Stomach (tissue), 9 donors: ENCODE data around the gene TKTL1. TPM values are rescaled to one million over a fixed set of nuclear protein-coding genes. Genes with fewer than 3 reads are reported as not detected.

Experiments
- DNase-seq, 2 donors: peaks; one replicate each; pipeline versions ENCODE4 v3.0.0 to v3.0.0-alpha.2; 2013 to 2019
- H3K27ac ChIP-seq, 5 donors: fragments of 200-600 bp in 4 of 5; sonication (generic) in 4 of 5; one replicate each; pipeline ENCODE4 v1.5.1; 2013 to 2019; ENCODE audit warnings: mild to moderate bottlenecking in 1 of 5, moderate library complexity in 1 of 5
- H3K27me3 ChIP-seq, 3 donors: fragments of 200-600 bp; sonication (generic); one replicate each; pipeline ENCODE4 v1.5.1; 2017 to 2019; ENCODE audit warnings: mixed run types in 1 of 3
- H3K36me3 ChIP-seq, 4 donors: fragments of 200-600 bp; sonication (generic); 1 replicate in 3 of 4; 2 replicates in 1 of 4; pipeline ENCODE4 v1.5.1; 2016 to 2019
- H3K4me1 ChIP-seq, 4 donors: fragments of 200-600 bp; sonication (generic); one replicate each; pipeline ENCODE4 v1.5.1; 2016 to 2019
- H3K4me3 ChIP-seq, 4 donors: fragments of 200-600 bp; sonication (generic) in 3 of 4; one replicate each; pipeline ENCODE4 v1.5.1; 2016 to 2019; ENCODE audit warnings: mild to moderate bottlenecking in 1 of 4
- H3K9me3 ChIP-seq, 4 donors: fragments of 200-600 bp; sonication (generic); one replicate each; pipeline ENCODE4 v1.5.1; 2016 to 2019
- EP300 ChIP-seq: sonication (generic); formaldehyde crosslinking; IDR thresholded peaks from one replicate; pipeline ENCODE4 v1.6.1; 2017; ENCODE audit warnings: antibody characterized with exemption
- POLR2A ChIP-seq, 4 donors: fragments of 450-650 bp; IDR thresholded peaks; one replicate each; pipeline ENCODE4 v1.6.1; 2016; ENCODE audit warnings: antibody characterized with exemption in 4 of 4, control low read depth in 2 of 4, mild to moderate bottlenecking in 1 of 4, moderate library complexity in 1 of 4
- POLR2AphosphoS5 ChIP-seq, 3 donors: sonication (generic); formaldehyde crosslinking; IDR thresholded peaks; one replicate each; pipeline ENCODE4 v1.6.1; 2016; ENCODE audit warnings: antibody characterized with exemption in 3 of 3
- WGBS, 5 donors: extraction: QIAGEN DNeasy Blood & Tissue Kit in 3 of 5; methylation state at CpG; one replicate each; pipeline versions ENCODE4 v1.1.5 to v1.1.7; 2013 to 2018; 5-methylcytosine and 5-hydroxymethylcytosine counted together
- intact Hi-C: fragments of 100-400 bp; cut with DNase I; formaldehyde crosslinking; loops from one replicate; pipeline ENCODE4 v1.15.1; 2023; ENCODE audit warnings: low total_unique reads
- polyA plus RNA-seq, 3 donors: library from polyadenylated mRNA; stranded (reverse); fragments of 200-250 nt; gene quantifications; one replicate each; pipeline ENCODE4 v1.2.3, GENCODE V29; 2013
- total RNA-seq, 5 donors: library from RNA; depleted of rRNA; stranded (reverse); fragments of >200 nt; gene quantifications; one replicate each; pipeline versions ENCODE4 v1.1.0 to v1.2.3, GENCODE V29; 2014 to 2016
- TF ChIP-seq, protein P1 (sequence below), 7 experiments: fragments of 450-650 bp in 4 of 7; fragments of 200-600 bp in 3 of 7; sonication (generic) in 3 of 7; IDR thresholded peaks; one replicate each; pipeline ENCODE4 v1.5.1; 2016 to 2019; ENCODE audit warnings: antibody characterized with exemption in 7 of 7, control low read depth in 2 of 7, mild to moderate bottlenecking in 1 of 7
- donor health status: healthy with polysubstance abuse.
- donor health status: Bipolar disorder and iron deficiency.
- donor health status: healthy.

The TKTL1 gene
- total and polyA plus RNA-seq, 8 donors: not detected

DNA sequence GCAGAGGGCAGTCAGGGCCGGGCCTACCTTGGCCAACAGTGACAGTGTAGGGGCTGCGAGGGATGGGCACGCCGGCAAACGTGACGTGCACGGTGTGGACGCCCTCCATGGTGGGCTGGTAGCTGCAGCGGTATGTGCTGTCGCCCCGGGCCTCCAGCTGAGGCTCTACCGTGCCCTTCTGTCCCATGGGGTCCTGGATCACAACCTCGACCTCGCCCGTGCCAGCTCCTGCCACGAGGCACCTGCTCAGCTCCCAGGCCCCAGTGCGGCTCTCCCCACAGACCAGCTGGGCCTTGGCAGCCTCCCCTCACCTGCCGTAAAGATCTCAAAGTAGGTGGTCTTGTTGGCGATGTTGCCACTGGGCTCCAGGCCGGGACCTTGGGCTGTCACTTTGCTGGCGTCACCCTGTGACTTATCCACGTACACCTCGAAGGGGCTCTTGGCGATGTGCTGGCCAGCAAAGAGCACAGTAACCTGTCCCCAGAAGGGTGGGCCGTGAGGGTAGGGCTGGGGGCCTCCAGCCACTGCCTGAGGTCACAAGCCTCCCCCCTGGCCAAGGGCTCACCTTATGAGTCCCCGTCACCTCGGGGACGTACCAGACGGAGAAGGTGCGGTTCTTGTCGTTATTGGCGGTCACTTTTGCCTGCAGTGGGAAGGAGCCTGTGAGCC is 70.5 kb downstream of the TKTL1 start:
- Histone ChIP-seq H3K4me1 (peaks cover 0 to 40% (median 17%) of the 10 kb centered on the region in 4 donors), H3K27ac (peak overlapping the region in 3 of 5 donors; percentile 90 to 98 (median 97)), H3K4me3 (peak overlapping the region in 2 of 4 donors; percentile 3 to 4), H3K9me3 (no peaks in the 10 kb centered on the region), H3K36me3 (peaks cover 44 to 76% (median 62%) of the 10 kb centered on the region in 4 donors), H3K27me3 (no peaks in the 10 kb centered on the region)
- intact Hi-C loops: no loop called here
- TF ChIP-seq EP300: no peak
- no peak for TF ChIP-seq POLR2A (IDR thresholded peaks at IDR 0.05)
- TF ChIP-seq, protein P1, sequence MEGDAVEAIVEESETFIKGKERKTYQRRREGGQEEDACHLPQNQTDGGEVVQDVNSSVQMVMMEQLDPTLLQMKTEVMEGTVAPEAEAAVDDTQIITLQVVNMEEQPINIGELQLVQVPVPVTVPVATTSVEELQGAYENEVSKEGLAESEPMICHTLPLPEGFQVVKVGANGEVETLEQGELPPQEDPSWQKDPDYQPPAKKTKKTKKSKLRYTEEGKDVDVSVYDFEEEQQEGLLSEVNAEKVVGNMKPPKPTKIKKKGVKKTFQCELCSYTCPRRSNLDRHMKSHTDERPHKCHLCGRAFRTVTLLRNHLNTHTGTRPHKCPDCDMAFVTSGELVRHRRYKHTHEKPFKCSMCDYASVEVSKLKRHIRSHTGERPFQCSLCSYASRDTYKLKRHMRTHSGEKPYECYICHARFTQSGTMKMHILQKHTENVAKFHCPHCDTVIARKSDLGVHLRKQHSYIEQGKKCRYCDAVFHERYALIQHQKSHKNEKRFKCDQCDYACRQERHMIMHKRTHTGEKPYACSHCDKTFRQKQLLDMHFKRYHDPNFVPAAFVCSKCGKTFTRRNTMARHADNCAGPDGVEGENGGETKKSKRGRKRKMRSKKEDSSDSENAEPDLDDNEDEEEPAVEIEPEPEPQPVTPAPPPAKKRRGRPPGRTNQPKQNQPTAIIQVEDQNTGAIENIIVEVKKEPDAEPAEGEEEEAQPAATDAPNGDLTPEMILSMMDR (IDR thresholded peaks at IDR 0.05): no peak
- peak in 1 of 3 donors; percentile 4 for TF ChIP-seq POLR2AphosphoS5 (IDR thresholded peaks at IDR 0.05)
- 78 to 96% (median 87%) methylated on average over 16 to 32 of the region's 32 CpGs for WGBS, 5 donors
- no peak for DNase-seq

DNA sequence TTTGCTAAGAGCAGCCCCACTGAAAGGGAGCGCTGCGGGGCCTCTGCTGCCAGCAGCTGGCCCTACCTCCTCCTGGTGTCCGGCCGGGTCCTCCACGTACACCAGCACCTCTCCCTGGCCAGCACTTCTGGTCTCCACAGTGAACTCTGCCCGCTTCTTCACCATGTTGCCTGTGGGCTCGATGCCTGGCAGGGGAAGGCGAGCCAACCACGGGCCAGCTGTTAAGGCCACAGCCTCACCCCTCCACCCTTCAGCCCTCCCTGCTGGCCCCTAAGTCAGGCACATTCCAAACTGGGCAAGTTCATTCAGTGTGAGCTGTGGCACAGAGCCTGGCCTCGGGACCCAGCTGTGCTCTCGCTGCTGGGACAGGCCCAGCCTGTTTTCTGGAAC is 71.1 kb downstream of the TKTL1 start:
- Histone ChIP-seq H3K27me3 (no peaks in the 10 kb centered on the region), H3K27ac (peak overlapping the region in 3 of 5 donors; percentile 90 to 98 (median 97)), H3K9me3 (no peaks in the 10 kb centered on the region), H3K4me1 (peaks cover 0 to 46% (median 20%) of the 10 kb centered on the region in 4 donors), H3K4me3 (peak overlapping the region in 2 of 4 donors; percentile 4 to 85), H3K36me3 (peaks cover 39 to 71% (median 57%) of the 10 kb centered on the region in 4 donors)
- no peak for TF ChIP-seq POLR2AphosphoS5 (IDR thresholded peaks at IDR 0.05)
- TF ChIP-seq POLR2A (IDR thresholded peaks at IDR 0.05): no peak
- TF ChIP-seq, protein P1 (IDR thresholded peaks at IDR 0.05): no peak
- TF ChIP-seq EP300: no peak
- intact Hi-C loops: no loop called here
- 69 to 85% (median 78%) methylated on average over 4 to 11 of the region's 11 CpGs for WGBS, 5 donors
- no peak for DNase-seq

DNA sequence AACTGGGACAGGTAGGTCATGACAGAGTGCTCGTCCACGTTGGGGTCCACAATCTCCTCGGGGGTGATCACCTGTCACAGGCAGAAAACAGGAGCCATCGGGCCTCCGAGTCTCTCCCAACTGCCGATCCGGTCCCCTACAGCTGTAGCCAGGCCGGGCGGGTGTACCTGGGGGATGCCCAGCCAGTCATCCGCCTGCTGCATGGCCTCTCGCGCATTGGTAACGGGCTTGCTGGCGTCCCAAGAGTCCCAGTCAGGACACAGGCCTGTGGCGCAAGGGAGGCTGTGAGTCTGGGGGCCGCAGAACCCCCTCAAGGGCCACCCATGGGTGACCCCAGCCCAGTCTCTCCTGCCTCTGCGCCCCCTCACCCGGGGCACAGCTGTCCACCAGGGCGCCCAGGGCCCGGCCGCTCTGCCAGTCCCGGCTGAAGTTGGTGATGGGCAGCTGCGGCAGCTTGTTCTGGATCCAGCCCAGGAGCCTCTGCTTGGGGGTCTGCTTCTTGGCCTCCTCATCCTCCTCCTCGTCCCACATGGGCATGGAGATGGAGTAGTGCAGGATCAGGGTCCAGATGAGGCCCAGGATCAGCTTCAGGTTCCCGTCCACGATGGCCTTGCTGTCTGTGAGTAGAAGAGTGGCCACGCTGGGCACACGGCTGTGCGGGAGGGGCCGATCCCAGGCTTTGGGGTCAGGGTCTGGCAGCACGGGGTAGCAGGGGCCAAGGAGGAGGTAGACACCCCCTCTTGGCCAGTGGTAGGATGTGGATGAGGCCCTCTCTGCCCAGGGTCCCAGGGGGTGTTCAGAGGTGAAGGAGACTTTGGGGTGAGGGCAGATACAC is 72.1 kb downstream of the TKTL1 start:
- no peaks in the 10 kb centered on the region for H3K27me3 ChIP-seq
- no peaks in the 10 kb centered on the region for H3K9me3 ChIP-seq
- 70 to 90% (median 88%) methylated on average over 12 to 31 of the region's 31 CpGs for WGBS, 5 donors
- peak overlapping the region in 4 of 5 donors; percentile 86 to 98 (median 94) for H3K27ac ChIP-seq
- no peak for TF ChIP-seq POLR2A (IDR thresholded peaks at IDR 0.05)
- TF ChIP-seq POLR2AphosphoS5 (IDR thresholded peaks at IDR 0.05): no peak
- TF ChIP-seq EP300: no peak
- TF ChIP-seq, protein P1 (IDR thresholded peaks at IDR 0.05): no peak
- H3K4me1 ChIP-seq: peaks cover 0 to 55% (median 28%) of the 10 kb centered on the region in 4 donors
- H3K36me3 ChIP-seq: peaks cover 29 to 60% (median 47%) of the 10 kb centered on the region in 4 donors
- intact Hi-C loops: no loop called here
- no peak for DNase-seq
- H3K4me3 ChIP-seq: peak overlapping the region; percentile 8 to 85 (median 70)

DNA sequence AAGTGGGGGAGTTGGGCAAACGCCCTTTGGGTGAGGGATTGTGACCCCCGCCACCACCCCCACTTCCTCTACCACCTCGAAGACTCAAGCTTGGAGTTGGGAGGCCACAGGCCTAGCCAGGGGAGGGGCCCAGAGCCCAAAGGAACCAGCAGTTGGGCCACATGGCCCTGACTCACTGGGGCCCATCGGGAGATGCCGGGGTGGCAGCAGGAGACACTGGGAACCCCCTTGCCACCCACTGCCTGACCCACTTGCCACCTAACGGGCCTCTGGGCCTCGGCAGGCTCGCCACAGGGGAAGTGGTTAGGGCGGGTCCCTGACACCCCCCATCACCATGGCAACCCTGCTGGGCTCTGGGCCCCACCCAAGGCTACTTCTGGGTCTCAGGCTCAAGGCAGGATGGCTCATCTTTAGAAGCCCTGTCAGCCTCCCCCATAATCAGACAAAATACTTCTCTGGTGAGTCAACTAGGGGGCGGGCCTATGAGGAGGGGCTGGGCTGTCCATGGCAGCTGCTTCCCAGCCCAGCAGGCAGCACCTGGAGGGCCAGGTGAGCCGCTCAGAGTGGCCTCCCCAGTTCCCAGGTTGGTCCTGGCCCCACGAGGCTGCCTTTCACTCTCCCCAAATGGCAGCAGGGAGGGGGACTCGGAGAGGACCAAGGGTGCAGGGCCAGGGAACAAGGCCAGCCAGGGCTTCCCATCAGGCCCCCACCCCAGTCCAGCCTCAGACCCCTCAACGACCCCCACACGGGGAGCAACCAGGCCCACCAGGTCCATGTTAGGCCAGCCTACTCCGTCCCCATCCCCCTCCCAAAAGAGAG is 73.2 kb downstream of the TKTL1 start:
- H3K9me3 ChIP-seq: no peaks in the 10 kb centered on the region
- peaks cover 23 to 49% (median 39%) of the 10 kb centered on the region in 4 donors for H3K36me3 ChIP-seq
- peak overlapping the region; percentile 66 to 98 (median 90) for H3K27ac ChIP-seq
- DNase-seq: peak; percentile 61 to 88
- peak overlapping the region; percentile 59 to 85 (median 70) for H3K4me3 ChIP-seq
- WGBS, 5 donors: 18 to 56% (median 33%) methylated on average over 3 to 16 of the region's 16 CpGs
- TF ChIP-seq POLR2AphosphoS5 (IDR thresholded peaks at IDR 0.05) (no peak), POLR2A (IDR thresholded peaks at IDR 0.05) (no peak), EP300 (no peak)
- TF ChIP-seq, protein P1 (IDR thresholded peaks at IDR 0.05): no peak
- no peaks in the 10 kb centered on the region for H3K27me3 ChIP-seq
- intact Hi-C loops: no loop called here
- H3K4me1 ChIP-seq: peaks cover 0 to 66% (median 36%) of the 10 kb centered on the region in 4 donors
